ENCODE measurements around the gene WDR47.
"Not testable (repeated sequence)": the region's sequence is repeated elsewhere in the genome, so short reads cannot be mapped to it uniquely, and the experiment has no call there.

The WDR47 gene

GRCh38 chr1:109060707-109061106 lies 18.8 kb upstream of the WDR47 start:
- WGBS = 93% methylated on average over 7 of the region's 7 CpGs
- no peak overlapping the region for H4K8ac ChIP-seq (ENCODE audit: low read length)
- no peaks in the 10 kb centered on the region for H3K9me3 ChIP-seq (ENCODE audit: control insufficient read depth, low read length)

GRCh38 chr1:109059026-109059425 lies 17.1 kb upstream of the WDR47 start:
- H3K14ac ChIP-seq (ENCODE audit: low read length in 2 of 2) = no peak overlapping the region
- H2BK12ac ChIP-seq (ENCODE audit: low read length in 2 of 2) = no peak overlapping the region
- H3K79me1 ChIP-seq (replicated peaks; ENCODE audit: low read length, poor library complexity, severe bottlenecking) = no peaks in the 10 kb centered on the region
- no peak overlapping the region for H3K18ac ChIP-seq (ENCODE audit: low read depth in 1 of 2, low read length in 2 of 2)
- H3K4me2 ChIP-seq (ENCODE audit: low read length, poor library complexity, severe bottlenecking) = no peak overlapping the region
- H3K9me3 ChIP-seq (ENCODE audit: control insufficient read depth, low read length) = no peaks in the 10 kb centered on the region
- no peak overlapping the region for H3K4ac ChIP-seq (ENCODE audit: low read depth in 1 of 2, low read length in 2 of 2)
- H2BK15ac ChIP-seq (ENCODE audit: low read depth, poor library complexity, severe bottlenecking) = no peak overlapping the region
- no peak overlapping the region for H2BK5ac ChIP-seq (ENCODE audit: low read depth, low read length, poor library complexity, severe bottlenecking)
- no peak overlapping the region for H3K9ac ChIP-seq (ENCODE audit: low read length)
- H2BK120ac ChIP-seq (ENCODE audit: low read depth, low read length) = no peak overlapping the region
- peaks cover 12 to 17% of the 10 kb centered on the region in 2 experiments for H3K36me3 ChIP-seq (ENCODE audit: control insufficient read depth in 1 of 2, insufficient read depth in 2 of 2, low read depth in 1 of 2, low read length in 2 of 2)
- no peak for DNase-seq
- no peak overlapping the region for H4K91ac ChIP-seq (ENCODE audit: low read length)
- H2AFZ ChIP-seq (ENCODE audit: low read depth, low read length) = no peak overlapping the region
- H3K27ac ChIP-seq (ENCODE audit: low read length, poor library complexity, severe bottlenecking) = no peak overlapping the region
- H2AK5ac ChIP-seq (ENCODE audit: low read length, severe bottlenecking) = no peak overlapping the region
- H4K8ac ChIP-seq (ENCODE audit: low read length) = no peak overlapping the region
- H3K27me3 ChIP-seq (ENCODE audit: control insufficient read depth in 1 of 2, insufficient read depth in 1 of 2, low read length in 2 of 2) = no peaks in the 10 kb centered on the region
- H3K4me3 ChIP-seq (ENCODE audit: insufficient read depth in 1 of 2, low read depth in 1 of 2, low read length in 2 of 2) = no peak overlapping the region
- peaks cover 4% of the 10 kb centered on the region for H3K4me1 ChIP-seq (ENCODE audit: control insufficient read depth, insufficient read depth, low read depth, low read length)
- H3K23ac ChIP-seq (ENCODE audit: low read length in 2 of 2) = no peak overlapping the region

More at GRCh38 chr1:109060707-109061106, 18.8 kb upstream of the WDR47 start:
- Histone ChIP-seq H3K4ac (ENCODE audit: low read depth in 1 of 2, low read length in 2 of 2) (no peak overlapping the region), H3K18ac (ENCODE audit: low read depth in 1 of 2, low read length in 2 of 2) (no peak overlapping the region), H3K23ac (ENCODE audit: low read length in 2 of 2) (no peak overlapping the region), H3K4me1 (ENCODE audit: control insufficient read depth, insufficient read depth, low read depth, low read length) (peaks cover 4% of the 10 kb centered on the region), H2BK15ac (ENCODE audit: low read depth, poor library complexity, severe bottlenecking) (no peak overlapping the region), H3K27me3 (ENCODE audit: control insufficient read depth in 1 of 2, insufficient read depth in 1 of 2, low read length in 2 of 2) (no peaks in the 10 kb centered on the region), H3K79me1 (replicated peaks; ENCODE audit: low read length, poor library complexity, severe bottlenecking) (peaks cover 3% of the 10 kb centered on the region), H2AFZ (ENCODE audit: low read depth, low read length) (no peak overlapping the region), H3K14ac (ENCODE audit: low read length in 2 of 2) (no peak overlapping the region), H3K9ac (ENCODE audit: low read length) (no peak overlapping the region), H2BK120ac (ENCODE audit: low read depth, low read length) (no peak overlapping the region), H2BK5ac (ENCODE audit: low read depth, low read length, poor library complexity, severe bottlenecking) (no peak overlapping the region), H3K27ac (ENCODE audit: low read length, poor library complexity, severe bottlenecking) (no peak overlapping the region), H2AK5ac (ENCODE audit: low read length, severe bottlenecking) (no peak overlapping the region), H4K91ac (ENCODE audit: low read length) (no peak overlapping the region), H3K4me2 (ENCODE audit: low read length, poor library complexity, severe bottlenecking) (no peak overlapping the region), H3K36me3 (ENCODE audit: control insufficient read depth in 1 of 2, insufficient read depth in 2 of 2, low read depth in 1 of 2, low read length in 2 of 2) (peaks cover 21 to 27% of the 10 kb centered on the region in 2 experiments), H2BK12ac (ENCODE audit: low read length in 2 of 2) (no peak overlapping the region), H3K4me3 (ENCODE audit: insufficient read depth in 1 of 2, low read depth in 1 of 2, low read length in 2 of 2) (no peak overlapping the region)
- DNase-seq = no peak

- no peak for DNase-seq
- Histone ChIP-seq H3K18ac (ENCODE audit: low read depth in 1 of 2, low read length in 2 of 2) (no peak overlapping the region), H4K8ac (ENCODE audit: low read length) (no peak overlapping the region), H2BK15ac (ENCODE audit: low read depth, poor library complexity, severe bottlenecking) (no peak overlapping the region), H3K23ac (ENCODE audit: low read length in 2 of 2) (no peak overlapping the region), H3K9me3 (ENCODE audit: control insufficient read depth, low read length) (no peaks in the 10 kb centered on the region), H2AK5ac (ENCODE audit: low read length, severe bottlenecking) (no peak overlapping the region), H2BK120ac (ENCODE audit: low read depth, low read length) (no peak overlapping the region), H2BK5ac (ENCODE audit: low read depth, low read length, poor library complexity, severe bottlenecking) (no peak overlapping the region), H4K91ac (ENCODE audit: low read length) (no peak overlapping the region), H3K4me3 (ENCODE audit: insufficient read depth in 1 of 2, low read depth in 1 of 2, low read length in 2 of 2) (no peak overlapping the region), H3K27me3 (ENCODE audit: control insufficient read depth in 1 of 2, insufficient read depth in 1 of 2, low read length in 2 of 2) (no peaks in the 10 kb centered on the region), H3K14ac (ENCODE audit: low read length in 2 of 2) (no peak overlapping the region), H3K36me3 (ENCODE audit: control insufficient read depth in 1 of 2, insufficient read depth in 2 of 2, low read depth in 1 of 2, low read length in 2 of 2) (no peaks in the 10 kb centered on the region), H3K79me1 (replicated peaks; ENCODE audit: low read length, poor library complexity, severe bottlenecking) (no peaks in the 10 kb centered on the region), H3K9ac (ENCODE audit: low read length) (no peak overlapping the region), H3K4ac (ENCODE audit: low read depth in 1 of 2, low read length in 2 of 2) (no peak overlapping the region), H3K4me1 (ENCODE audit: control insufficient read depth, insufficient read depth, low read depth, low read length) (peaks cover 1% of the 10 kb centered on the region), H2BK12ac (ENCODE audit: low read length in 2 of 2) (no peak overlapping the region), H3K27ac (ENCODE audit: low read length, poor library complexity, severe bottlenecking) (no peak overlapping the region), H2AFZ (ENCODE audit: low read depth, low read length) (no peak overlapping the region), H3K4me2 (ENCODE audit: low read length, poor library complexity, severe bottlenecking) (no peak overlapping the region)
- 100% methylated on average over 3 of the region's 3 CpGs for WGBS
Measured at GRCh38 chr1:109056064-109056463, 14.2 kb upstream of the WDR47 start.

GRCh38 chr1:109052145-109052544 lies 10.2 kb upstream of the WDR47 start:
- not testable (repeated sequence) for H4K91ac ChIP-seq (ENCODE audit: low read length); H3K4me3 ChIP-seq (ENCODE audit: insufficient read depth in 1 of 2, low read depth in 1 of 2, low read length in 2 of 2); H3K4me2 ChIP-seq (ENCODE audit: low read length, poor library complexity, severe bottlenecking)

More at GRCh38 chr1:109052145-109052544, 10.2 kb upstream of the WDR47 start:
- H2BK15ac ChIP-seq (ENCODE audit: low read depth, poor library complexity, severe bottlenecking); H2AK5ac ChIP-seq (ENCODE audit: low read length, severe bottlenecking); H3K23ac ChIP-seq (ENCODE audit: low read length in 2 of 2); H3K4me1 ChIP-seq (ENCODE audit: control insufficient read depth, insufficient read depth, low read depth, low read length); H3K9ac ChIP-seq (ENCODE audit: low read length); H3K79me1 ChIP-seq (replicated peaks; ENCODE audit: low read length, poor library complexity, severe bottlenecking); H3K9me3 ChIP-seq (ENCODE audit: control insufficient read depth, low read length); H3K18ac ChIP-seq (ENCODE audit: low read depth in 1 of 2, low read length in 2 of 2); H2BK5ac ChIP-seq (ENCODE audit: low read depth, low read length, poor library complexity, severe bottlenecking); H2BK120ac ChIP-seq (ENCODE audit: low read depth, low read length); H3K36me3 ChIP-seq (ENCODE audit: control insufficient read depth in 1 of 2, insufficient read depth in 2 of 2, low read depth in 1 of 2, low read length in 2 of 2); H3K27ac ChIP-seq (ENCODE audit: low read length, poor library complexity, severe bottlenecking); H3K4ac ChIP-seq (ENCODE audit: low read depth in 1 of 2, low read length in 2 of 2); H3K14ac ChIP-seq (ENCODE audit: low read length in 2 of 2); H3K27me3 ChIP-seq (ENCODE audit: control insufficient read depth in 1 of 2, insufficient read depth in 1 of 2, low read length in 2 of 2); H2BK12ac ChIP-seq (ENCODE audit: low read length in 2 of 2); H2AFZ ChIP-seq (ENCODE audit: low read depth, low read length); H4K8ac ChIP-seq (ENCODE audit: low read length); DNase-seq: not testable (repeated sequence)
- 96% methylated on average over 3 of the region's 3 CpGs for WGBS
